ENCODE measurements around the gene CNTN5. TPM values are rescaled to one million over a fixed set of nuclear protein-coding genes. Genes with fewer than 3 reads are reported as not detected.

Gene CNTN5
- total and polyA plus RNA-seq, 2 experiments from 2014 or later: not detected

DNA sequence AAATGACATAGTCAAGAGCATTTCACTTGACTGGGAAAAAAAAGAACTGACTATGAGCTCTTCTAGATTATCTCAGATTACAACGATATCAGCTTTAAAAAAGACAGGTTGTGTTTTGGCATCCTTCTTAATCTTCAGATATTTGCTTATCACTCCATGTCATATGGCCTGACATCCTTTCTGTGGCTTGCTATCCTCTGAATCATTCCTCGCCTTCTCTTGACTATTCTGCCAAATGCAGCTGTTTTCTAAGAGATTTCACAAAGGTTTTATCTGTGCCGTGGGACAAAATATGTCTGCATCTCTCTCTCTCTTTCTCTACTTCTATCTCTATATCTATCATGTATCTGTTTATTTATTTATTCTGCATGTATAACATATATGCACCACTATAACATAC is 746.1 kb downstream of the CNTN5 start:
- H3K36me3 ChIP-seq (ENCODE audit: low read depth): no peaks in the 10 kb centered on the region
- DNase-seq: no peak
- H3K27me3 ChIP-seq (replicated peaks; ENCODE audit: insufficient read depth): no peaks in the 10 kb centered on the region
- no peak overlapping the region for H2AFZ ChIP-seq
- H3K4me2 ChIP-seq (ENCODE audit: unreplicated experiment): no peak overlapping the region
- H3K9me3 ChIP-seq (ENCODE audit: low read depth): no peaks in the 10 kb centered on the region
- no peaks in the 10 kb centered on the region for H4K20me1 ChIP-seq (ENCODE audit: insufficient read depth)
- in situ Hi-C loops (cut with MboI): no loop called here
- H3K27ac ChIP-seq: no peak overlapping the region
- H3K79me2 ChIP-seq (ENCODE audit: insufficient read depth): no peaks in the 10 kb centered on the region
- no peaks in the 10 kb centered on the region for H3K9me2 ChIP-seq (ENCODE audit: insufficient read depth)
- no peaks in the 10 kb centered on the region for H3F3A ChIP-seq (ENCODE audit: insufficient read depth)
- WGBS, 2 experiments (ENCODE audit: low coverage in 1 of 2, low lambda C conversion rate in 2 of 2, missing lambda C conversion rate in 2 of 2): 10% methylated on average over 3 of the region's 3 CpGs
- H3K9ac ChIP-seq: no peak overlapping the region
- no peaks in the 10 kb centered on the region for H3K4me1 ChIP-seq (ENCODE audit: insufficient read depth)
- no peak for TF ChIP-seq EZH2phosphoT487 (IDR thresholded peaks at IDR 0.05; ENCODE audit: insufficient read depth, low read depth)
- no peak for TF ChIP-seq EZH2 (IDR thresholded peaks at IDR 0.05; ENCODE audit: insufficient read depth, poor library complexity, severe bottlenecking)
- H3K4me3 ChIP-seq: no peak overlapping the region

GRCh38 chr11:99773646-99774045 is 752.9 kb downstream of the CNTN5 start:
- Histone ChIP-seq H3K4me2 (ENCODE audit: unreplicated experiment) (no peak overlapping the region), H3K27me3 (replicated peaks; ENCODE audit: insufficient read depth) (no peaks in the 10 kb centered on the region), H2AFZ (no peak overlapping the region), H3K27ac (no peak overlapping the region), H4K20me1 (ENCODE audit: insufficient read depth) (no peaks in the 10 kb centered on the region), H3K79me2 (ENCODE audit: insufficient read depth) (no peaks in the 10 kb centered on the region), H3K9me2 (ENCODE audit: insufficient read depth) (no peaks in the 10 kb centered on the region), H3K36me3 (ENCODE audit: low read depth) (no peaks in the 10 kb centered on the region), H3K4me3 (no peak overlapping the region), H3F3A (ENCODE audit: insufficient read depth) (no peaks in the 10 kb centered on the region), H3K9ac (no peak overlapping the region), H3K4me1 (ENCODE audit: insufficient read depth) (no peaks in the 10 kb centered on the region), H3K9me3 (ENCODE audit: low read depth) (no peaks in the 10 kb centered on the region)
- TF ChIP-seq EZH2 (IDR thresholded peaks at IDR 0.05; ENCODE audit: insufficient read depth, poor library complexity, severe bottlenecking) (no peak), EZH2phosphoT487 (IDR thresholded peaks at IDR 0.05; ENCODE audit: insufficient read depth, low read depth) (no peak)
- DNase-seq: no peak
- 20 to 22% methylated on average over 5 of the region's 5 CpGs for WGBS, 2 experiments (ENCODE audit: low coverage in 1 of 2, low lambda C conversion rate in 2 of 2, missing lambda C conversion rate in 2 of 2)
- in situ Hi-C loops (cut with MboI): no loop called here

DNA sequence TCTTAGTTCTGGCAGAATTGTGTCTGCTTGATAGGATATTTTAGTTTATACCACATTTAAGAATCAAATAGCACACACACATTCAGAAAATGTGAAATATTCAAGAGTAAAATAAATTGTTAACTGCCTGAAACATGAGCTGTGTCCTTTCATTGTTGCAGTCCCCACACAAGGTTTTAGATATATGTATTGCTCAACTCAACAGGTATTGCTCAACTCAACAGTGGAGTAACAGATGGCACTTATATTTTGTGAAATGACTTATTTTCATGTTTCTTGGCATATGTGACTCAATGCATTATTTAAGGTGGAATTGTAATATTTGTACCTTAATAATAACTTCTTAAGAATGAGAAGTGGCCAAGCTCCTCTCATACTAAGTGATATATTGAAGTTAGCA is 760.3 kb downstream of the CNTN5 start:
- in situ Hi-C loops (cut with MboI): no loop called here
- Histone ChIP-seq H3F3A (ENCODE audit: insufficient read depth) (no peaks in the 10 kb centered on the region), H3K27me3 (replicated peaks; ENCODE audit: insufficient read depth) (no peaks in the 10 kb centered on the region), H4K20me1 (ENCODE audit: insufficient read depth) (no peaks in the 10 kb centered on the region), H3K4me3 (no peak overlapping the region), H3K9me2 (ENCODE audit: insufficient read depth) (no peaks in the 10 kb centered on the region), H3K27ac (no peak overlapping the region), H3K4me1 (ENCODE audit: insufficient read depth) (no peaks in the 10 kb centered on the region), H3K9me3 (ENCODE audit: low read depth) (no peaks in the 10 kb centered on the region), H3K79me2 (ENCODE audit: insufficient read depth) (no peaks in the 10 kb centered on the region), H3K4me2 (ENCODE audit: unreplicated experiment) (no peak overlapping the region), H3K36me3 (ENCODE audit: low read depth) (no peaks in the 10 kb centered on the region), H3K9ac (no peak overlapping the region), H2AFZ (no peak overlapping the region)
- DNase-seq: no peak
- TF ChIP-seq EZH2 (IDR thresholded peaks at IDR 0.05; ENCODE audit: insufficient read depth, poor library complexity, severe bottlenecking): no peak
- TF ChIP-seq EZH2phosphoT487 (IDR thresholded peaks at IDR 0.05; ENCODE audit: insufficient read depth, low read depth): no peak

DNA sequence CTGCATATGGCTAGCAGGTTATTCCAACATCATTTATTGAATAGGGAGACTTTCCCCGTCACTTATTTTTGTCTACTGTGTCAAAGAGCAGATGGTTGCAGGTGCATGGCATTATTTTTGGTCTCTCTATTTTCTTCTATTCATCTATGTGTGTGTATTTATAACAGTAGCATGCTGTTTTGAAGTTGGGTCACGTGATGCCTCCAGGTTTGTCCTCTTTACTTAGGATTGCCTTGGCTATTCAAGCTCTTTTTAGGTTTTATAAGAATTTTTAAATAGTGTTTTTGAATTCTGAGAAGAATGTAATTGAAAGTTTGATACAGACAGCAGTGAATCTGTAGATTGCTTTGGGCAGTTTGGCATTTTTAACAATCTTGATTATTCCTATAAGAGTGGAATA is 770.6 kb downstream of the CNTN5 start:
- Histone ChIP-seq H3F3A (ENCODE audit: insufficient read depth) (no peaks in the 10 kb centered on the region), H3K4me2 (ENCODE audit: unreplicated experiment) (no peak overlapping the region), H4K20me1 (ENCODE audit: insufficient read depth) (no peaks in the 10 kb centered on the region), H3K9ac (no peak overlapping the region), H2AFZ (no peak overlapping the region), H3K27ac (no peak overlapping the region), H3K36me3 (ENCODE audit: low read depth) (no peaks in the 10 kb centered on the region), H3K4me1 (ENCODE audit: insufficient read depth) (no peaks in the 10 kb centered on the region), H3K79me2 (ENCODE audit: insufficient read depth) (no peaks in the 10 kb centered on the region), H3K9me2 (ENCODE audit: insufficient read depth) (no peaks in the 10 kb centered on the region), H3K9me3 (ENCODE audit: low read depth) (no peaks in the 10 kb centered on the region), H3K4me3 (no peak overlapping the region), H3K27me3 (replicated peaks; ENCODE audit: insufficient read depth) (no peaks in the 10 kb centered on the region)
- TF ChIP-seq EZH2phosphoT487 (IDR thresholded peaks at IDR 0.05; ENCODE audit: insufficient read depth, low read depth) (no peak), EZH2 (IDR thresholded peaks at IDR 0.05; ENCODE audit: insufficient read depth, poor library complexity, severe bottlenecking) (no peak)
- in situ Hi-C loops (cut with MboI): no loop called here
- DNase-seq: no peak
- WGBS, 2 experiments (ENCODE audit: low coverage in 1 of 2, low lambda C conversion rate in 2 of 2, missing lambda C conversion rate in 2 of 2): 3 to 7% methylated on average over 2 of the region's 2 CpGs

GRCh38 chr11:99795999-99796398 is 775.2 kb downstream of the CNTN5 start:
- WGBS, 2 experiments (ENCODE audit: low coverage in 1 of 2, low lambda C conversion rate in 2 of 2, missing lambda C conversion rate in 2 of 2): 15 to 17% methylated on average over 3 of the region's 3 CpGs
- Histone ChIP-seq H4K20me1 (ENCODE audit: insufficient read depth) (no peaks in the 10 kb centered on the region), H2AFZ (no peak overlapping the region), H3K27ac (no peak overlapping the region), H3K9ac (no peak overlapping the region), H3K36me3 (ENCODE audit: low read depth) (no peaks in the 10 kb centered on the region), H3K27me3 (replicated peaks; ENCODE audit: insufficient read depth) (no peaks in the 10 kb centered on the region), H3K9me3 (ENCODE audit: low read depth) (no peaks in the 10 kb centered on the region), H3K4me1 (ENCODE audit: insufficient read depth) (no peaks in the 10 kb centered on the region), H3K9me2 (ENCODE audit: insufficient read depth) (no peaks in the 10 kb centered on the region), H3K4me3 (no peak overlapping the region), H3K79me2 (ENCODE audit: insufficient read depth) (no peaks in the 10 kb centered on the region), H3K4me2 (ENCODE audit: unreplicated experiment) (no peak overlapping the region), H3F3A (ENCODE audit: insufficient read depth) (no peaks in the 10 kb centered on the region)
- in situ Hi-C loops (cut with MboI): no loop called here
- DNase-seq: no peak
- TF ChIP-seq EZH2 (IDR thresholded peaks at IDR 0.05; ENCODE audit: insufficient read depth, poor library complexity, severe bottlenecking) (no peak), EZH2phosphoT487 (IDR thresholded peaks at IDR 0.05; ENCODE audit: insufficient read depth, low read depth) (no peak)

All from GM23248 (cell line).